KOPT-K1 (cell line): ENCODE measurements around the gene MTOR.

ENCODE experiments used
- H3K27ac ChIP-seq: fragments of 200-600 bp; sonication (generic); 2 replicates; pipeline ENCODE4 v1.5.1; 2016; ENCODE audit warnings: antibody characterized with exemption, mild to moderate bottlenecking, low read depth, low read length; ENCODE audit not compliant: poor library complexity, severe bottlenecking
- H3K36me3 ChIP-seq: fragments of 200-600 bp; sonication (generic); 2 replicates; pipeline ENCODE4 v1.5.1; 2017; ENCODE audit warnings: antibody characterized with exemption, mild to moderate bottlenecking, low read length, moderate library complexity; ENCODE audit not compliant: insufficient read depth
- H3K9me3 ChIP-seq: fragments of 200-600 bp; sonication (generic); 2 replicates; pipeline ENCODE4 v1.5.1; 2017; ENCODE audit warnings: antibody characterized with exemption, low read length, mild to moderate bottlenecking; ENCODE audit not compliant: insufficient read depth, poor library complexity, severe bottlenecking

Gene MTOR

GRCh38 chr1:11214698-11215380, 47.5 kb downstream of the MTOR start:
- no peak overlapping the region for H3K27ac ChIP-seq
- peaks cover 100% of the 10 kb centered on the region for H3K36me3 ChIP-seq
- no peaks in the 10 kb centered on the region for H3K9me3 ChIP-seq

DNA sequence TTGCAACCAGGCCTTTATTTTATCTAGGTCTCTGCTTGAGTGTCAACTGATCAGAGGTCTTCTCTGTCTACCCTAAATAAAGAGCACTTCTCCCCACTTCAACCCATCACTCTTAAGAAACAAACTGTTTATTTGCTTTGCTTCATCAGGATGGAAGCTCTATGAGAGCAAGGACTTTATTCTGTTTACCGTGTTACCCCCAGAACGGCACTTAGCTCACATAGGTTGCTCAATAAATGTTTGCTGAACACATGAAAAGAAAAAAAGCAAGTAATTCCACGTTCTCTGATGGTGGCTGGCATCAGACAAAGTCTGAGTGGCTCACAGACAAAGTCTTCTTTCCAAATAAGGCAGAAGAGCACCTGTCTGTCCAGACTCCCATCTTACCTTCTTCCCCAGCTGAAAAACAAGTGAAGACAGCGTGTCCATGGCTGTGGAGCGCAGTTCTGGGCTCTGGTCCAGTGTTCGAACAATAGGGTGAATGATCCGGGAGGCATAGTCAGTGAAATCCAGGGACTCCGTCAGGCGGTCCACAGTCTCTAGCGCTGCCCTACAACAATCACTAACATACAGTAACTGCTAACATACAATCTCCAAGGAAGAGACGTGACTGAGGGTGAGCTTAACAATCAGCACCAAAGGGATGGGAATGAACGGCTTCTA, 50.3 kb downstream of the MTOR start:
- no peak overlapping the region for H3K27ac ChIP-seq
- no peaks in the 10 kb centered on the region for H3K9me3 ChIP-seq
- peaks cover 100% of the 10 kb centered on the region for H3K36me3 ChIP-seq

- Histone ChIP-seq H3K36me3 (peaks cover 100% of the 10 kb centered on the region), H3K27ac (no peak overlapping the region), H3K9me3 (no peaks in the 10 kb centered on the region)
These were observed 50.9 kb downstream of the MTOR start for GRCh38 chr1:11211461-11211860.

GRCh38 chr1:11207898-11208611, 54.3 kb downstream of the MTOR start:
- H3K9me3 ChIP-seq: no peaks in the 10 kb centered on the region
- H3K36me3 ChIP-seq: peaks cover 100% of the 10 kb centered on the region
- no peak overlapping the region for H3K27ac ChIP-seq

- H3K36me3 ChIP-seq: peaks cover 89% of the 10 kb centered on the region
- H3K9me3 ChIP-seq: no peaks in the 10 kb centered on the region
- H3K27ac ChIP-seq: no peak overlapping the region
These were observed 57.8 kb downstream of the MTOR start for GRCh38 chr1:11204396-11205190.

- Histone ChIP-seq H3K36me3 (peaks cover 89% of the 10 kb centered on the region), H3K27ac (no peak overlapping the region), H3K9me3 (no peaks in the 10 kb centered on the region)
These were observed 63.3 kb downstream of the MTOR start for GRCh38 chr1:11198851-11199594.

DNA sequence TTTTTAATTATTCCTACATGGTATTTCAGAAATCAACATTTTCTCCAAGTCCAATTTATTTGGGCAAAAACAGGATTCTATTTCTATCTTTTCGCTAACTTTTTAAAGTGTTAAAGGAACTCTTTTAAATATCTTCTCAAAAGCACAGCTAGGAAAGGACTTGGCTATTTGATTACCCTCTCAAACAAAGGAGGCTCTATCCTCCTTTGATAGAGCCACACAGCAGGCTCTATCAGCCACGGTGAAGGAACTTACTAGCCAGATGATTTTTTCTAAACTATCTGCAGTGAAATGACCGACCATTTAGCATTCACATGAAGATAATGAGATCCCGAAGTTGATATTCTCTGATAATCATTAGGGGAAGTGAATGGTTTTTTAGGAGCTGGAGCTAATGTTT, 64.1 kb downstream of the MTOR start:
- Histone ChIP-seq H3K36me3 (peaks cover 89% of the 10 kb centered on the region), H3K9me3 (no peaks in the 10 kb centered on the region), H3K27ac (no peak overlapping the region)

- Histone ChIP-seq H3K27ac (no peak overlapping the region), H3K9me3 (no peaks in the 10 kb centered on the region), H3K36me3 (peaks cover 91% of the 10 kb centered on the region)
These were observed 65.0 kb downstream of the MTOR start for GRCh38 chr1:11197359-11197758.

DNA sequence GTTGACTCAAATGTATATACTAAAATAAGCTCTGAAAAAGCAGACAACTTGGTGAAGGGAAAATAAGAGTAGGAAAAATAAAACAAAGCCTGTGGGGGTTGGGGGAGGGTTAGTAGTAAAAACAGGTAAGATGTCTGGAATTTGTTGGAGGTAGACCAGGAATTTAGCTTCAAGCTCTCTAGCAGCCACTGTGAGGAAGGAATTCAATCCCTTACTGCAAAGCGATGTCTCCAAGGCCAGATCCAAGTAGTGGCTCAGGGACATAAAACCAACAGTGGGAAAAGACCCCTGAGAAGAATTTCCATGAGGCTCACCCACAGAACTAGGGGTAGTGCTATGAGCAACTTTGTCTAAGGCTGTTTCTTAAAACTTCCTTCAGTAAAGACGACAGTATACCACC, 65.4 kb downstream of the MTOR start:
- no peak overlapping the region for H3K27ac ChIP-seq
- peaks cover 95% of the 10 kb centered on the region for H3K36me3 ChIP-seq

DNA sequence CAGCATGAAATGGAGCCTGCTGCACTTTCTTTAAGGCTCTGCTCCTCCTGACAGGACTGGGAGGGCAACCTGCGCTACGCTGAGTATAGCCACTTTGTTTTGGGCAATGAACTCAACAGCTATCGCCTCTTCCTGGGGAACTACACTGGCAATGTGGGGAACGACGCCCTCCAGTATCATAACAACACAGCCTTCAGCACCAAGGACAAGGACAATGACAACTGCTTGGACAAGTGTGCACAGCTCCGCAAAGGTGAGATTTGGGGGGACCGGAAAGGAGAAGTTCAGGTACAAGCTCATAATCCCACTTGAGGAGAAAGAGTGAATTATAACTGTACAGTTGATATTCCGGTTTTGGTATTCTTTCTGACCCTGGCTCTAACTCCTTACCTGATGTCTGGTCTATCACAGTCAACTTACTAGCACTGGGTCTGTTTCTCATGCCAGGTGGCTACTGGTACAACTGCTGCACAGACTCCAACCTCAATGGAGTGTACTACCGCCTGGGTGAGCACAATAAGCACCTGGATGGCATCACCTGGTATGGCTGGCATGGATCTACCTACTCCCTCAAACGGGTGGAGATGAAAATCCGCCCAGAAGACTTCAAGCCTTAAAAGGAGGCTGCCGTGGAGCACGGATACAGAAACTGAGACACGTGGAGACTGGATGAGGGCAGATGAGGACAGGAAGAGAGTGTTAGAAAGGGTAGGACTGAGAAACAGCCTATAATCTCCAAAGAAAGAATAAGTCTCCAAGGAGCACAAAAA, 67.8 kb downstream of the MTOR start:
- Histone ChIP-seq H3K27ac (no peak overlapping the region), H3K9me3 (no peaks in the 10 kb centered on the region), H3K36me3 (peaks cover 100% of the 10 kb centered on the region)

More for the DNA sequence above, 65.4 kb downstream of the MTOR start:
- H3K9me3 ChIP-seq: no peaks in the 10 kb centered on the region

- Histone ChIP-seq H3K36me3 (peaks cover 100% of the 10 kb centered on the region), H3K27ac (no peak overlapping the region), H3K9me3 (no peaks in the 10 kb centered on the region)
These were observed 69.0 kb downstream of the MTOR start for GRCh38 chr1:11193376-11193775.

DNA sequence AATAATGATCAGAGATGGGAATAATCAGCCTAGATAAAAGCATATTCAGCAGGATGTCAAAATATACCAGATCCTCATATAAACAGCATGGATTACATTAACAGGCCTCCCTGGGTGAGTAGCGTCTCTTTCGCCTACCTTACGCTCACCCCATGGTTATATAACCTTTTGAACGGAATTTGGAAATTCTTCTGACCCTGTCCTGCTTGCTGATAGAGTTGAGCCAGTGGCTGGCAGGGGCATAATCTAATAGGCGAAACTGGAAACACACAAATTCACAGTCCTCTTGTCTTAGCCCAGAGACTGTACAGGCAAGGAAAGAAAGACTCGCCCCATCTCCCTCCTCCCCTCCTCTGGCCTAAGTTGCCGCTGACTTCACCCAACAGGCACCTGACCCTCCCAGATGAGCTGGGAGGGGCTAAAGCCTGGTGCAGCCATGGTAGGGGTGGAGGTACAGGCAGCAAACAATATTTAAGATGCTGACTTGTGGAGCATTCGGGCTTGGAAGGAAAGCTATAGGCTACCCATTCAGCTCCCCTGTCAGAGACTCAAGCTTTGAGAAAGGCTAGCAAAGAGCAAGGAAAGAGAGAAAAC, 73.4 kb downstream of the MTOR start, which contains the start of gene ANGPTL7:
ANGPTL7 (plus strand) TSS at position 498 of the 594 bp plus-strand sequence. CDS start 225 bp downstream, outside the sequence.
- Histone ChIP-seq H3K9me3 (no peaks in the 10 kb centered on the region), H3K36me3 (peaks cover 96% of the 10 kb centered on the region), H3K27ac (no peak within 1 kb of the TSS)

DNA sequence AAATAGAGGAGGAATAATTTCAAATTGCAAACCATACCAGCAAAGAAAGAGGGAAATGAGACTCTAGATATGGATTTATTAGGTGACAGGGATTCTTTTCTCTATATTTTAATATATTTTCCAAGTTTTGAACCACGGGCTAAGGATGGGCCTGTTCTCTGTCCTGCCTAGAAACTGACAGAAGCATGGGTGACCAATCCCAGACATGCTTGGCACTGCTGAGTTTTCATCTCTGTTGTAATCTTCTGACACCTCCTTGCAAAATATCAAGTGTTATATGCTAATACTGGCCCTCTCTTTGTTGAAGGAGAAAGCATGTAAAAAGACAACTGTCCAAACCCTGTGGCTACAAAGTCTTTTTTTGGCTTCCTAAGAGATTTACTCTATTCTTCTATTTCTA, 74.0 kb downstream of the MTOR start:
- Histone ChIP-seq H3K36me3 (peaks cover 96% of the 10 kb centered on the region), H3K9me3 (no peaks in the 10 kb centered on the region), H3K27ac (no peak overlapping the region)
